ENCODE data around the gene RNF167. TPM values are rescaled to one million over a fixed set of nuclear protein-coding genes. Genes with fewer than 3 reads are reported as not detected.
A peak's percentile ranks its signal among the peaks of the same experiment; 100 is the strongest.

RNF167 gene
- total and polyA plus RNA-seq, 2 of the 4 experiments (the other 2 are of a cell fraction): 13.1 to 79.5 TPM

DNA sequence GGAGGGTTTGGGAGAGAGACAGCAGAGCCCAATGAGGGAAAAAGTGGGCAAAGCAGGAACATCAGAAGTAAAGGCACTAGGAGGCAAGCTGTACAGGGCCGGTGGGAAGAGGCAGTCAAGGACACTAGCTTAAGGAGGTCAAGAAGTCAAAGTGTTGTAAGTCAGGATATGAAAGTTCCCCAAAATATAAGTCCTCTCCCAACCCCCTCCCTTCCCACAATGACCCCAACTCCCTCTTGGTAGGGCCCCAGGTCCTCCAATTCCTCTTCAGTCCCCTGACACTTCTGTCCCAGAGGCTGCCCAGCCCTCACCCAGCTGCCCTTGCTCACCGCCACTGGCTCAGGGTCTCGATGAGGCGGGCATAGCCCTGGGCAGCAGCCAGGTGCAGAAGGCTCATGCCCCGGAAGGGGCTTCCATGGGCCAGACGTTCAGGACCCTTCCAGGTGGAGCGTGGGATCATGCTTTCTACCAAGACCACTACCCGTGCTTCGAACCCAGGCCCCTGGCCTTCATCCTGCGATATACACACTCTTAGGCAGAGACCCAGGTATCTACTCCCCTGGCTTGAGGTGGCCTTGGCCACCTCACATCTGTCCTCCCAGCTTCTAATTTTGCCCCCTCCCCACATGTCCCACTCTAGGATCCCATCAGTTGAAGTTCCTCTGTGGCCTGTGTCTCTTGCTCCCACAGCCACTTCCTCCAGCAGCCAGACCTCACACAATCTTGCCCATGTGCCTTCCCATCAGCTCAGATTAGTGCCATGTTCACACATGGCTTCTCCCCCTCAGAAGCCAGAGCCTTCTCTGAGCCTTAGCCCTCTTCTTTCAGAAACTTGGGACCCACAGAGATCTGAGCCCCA is 33.4 kb downstream of the RNF167 start:
- dilution Hi-C loops (cut with HindIII; ENCODE audit: low sequenced_read_pairs, unreplicated experiment) (no loop called here), intact Hi-C loops (cut with micrococcal nuclease) (no loop called here), in situ Hi-C loops (cut with MboI; ENCODE audit: low sequenced_read_pairs) (no loop called here)
- peaks cover 6% of the 10 kb centered on the region; the same call in 1 of the 2 replicates for H4K20me1 ChIP-seq (ENCODE audit: insufficient read depth, low read length)
- no peak overlapping the region for H3K23ac ChIP-seq (ENCODE audit: low read depth, low read length)
- H3K4ac ChIP-seq (ENCODE audit: low read depth, low read length): no peak overlapping the region
- POLR2A ChIA-PET (ENCODE audit: unreplicated experiment): no interaction called here
- peaks cover 29% of the 10 kb centered on the region for H3K9me1 ChIP-seq (ENCODE audit: insufficient read depth, low read length)
- ATAC-seq (ENCODE audit: low read depth) (no peak), DNase-seq (no peak)
- TF ChIP-seq BHLHE40 (IDR thresholded peaks at IDR 0.05; ENCODE audit: low read depth, low read length) (no peak), RAD21 (IDR thresholded peaks at IDR 0.05; ENCODE audit: low read length) (no peak), MXI1 (IDR thresholded peaks at IDR 0.05; ENCODE audit: borderline replicate concordance, low read depth, low read length) (no peak), CEBPB (IDR thresholded peaks at IDR 0.05; ENCODE audit: low read depth, low read length) (no peak), USF2 (IDR thresholded peaks at IDR 0.05; ENCODE audit: low read depth, low read length) (no peak), MAZ (IDR thresholded peaks at IDR 0.05; ENCODE audit: borderline replicate concordance, low read depth, low read length) (no peak), RFX5 (IDR thresholded peaks at IDR 0.05; ENCODE audit: low read depth, low read length) (no peak), POLR2A (IDR thresholded peaks at IDR 0.05; ENCODE audit: low read depth, low read length) (no peak), MAFK (IDR thresholded peaks at IDR 0.05; ENCODE audit: low read depth, low read length) (no peak), CTCF (conservative IDR thresholded peaks at IDR 0.05; ENCODE audit: low read depth, low read length) (no peak), CHD1 (IDR thresholded peaks at IDR 0.05; ENCODE audit: low read depth, low read length) (no peak), RCOR1 (IDR thresholded peaks at IDR 0.05; ENCODE audit: insufficient replicate concordance, low read length) (no peak), NFE2L2 (IDR thresholded peaks at IDR 0.05; ENCODE audit: low read depth, low read length) (no peak), FOS (IDR thresholded peaks at IDR 0.05; ENCODE audit: low read depth, low read length) (no peak)
- TF ChIP-seq, protein P1, sequence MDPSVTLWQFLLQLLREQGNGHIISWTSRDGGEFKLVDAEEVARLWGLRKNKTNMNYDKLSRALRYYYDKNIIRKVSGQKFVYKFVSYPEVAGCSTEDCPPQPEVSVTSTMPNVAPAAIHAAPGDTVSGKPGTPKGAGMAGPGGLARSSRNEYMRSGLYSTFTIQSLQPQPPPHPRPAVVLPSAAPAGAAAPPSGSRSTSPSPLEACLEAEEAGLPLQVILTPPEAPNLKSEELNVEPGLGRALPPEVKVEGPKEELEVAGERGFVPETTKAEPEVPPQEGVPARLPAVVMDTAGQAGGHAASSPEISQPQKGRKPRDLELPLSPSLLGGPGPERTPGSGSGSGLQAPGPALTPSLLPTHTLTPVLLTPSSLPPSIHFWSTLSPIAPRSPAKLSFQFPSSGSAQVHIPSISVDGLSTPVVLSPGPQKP (IDR thresholded peaks at IDR 0.05; ENCODE audit: borderline replicate concordance, low read depth, low read length): no peak
- H3K4me1 ChIP-seq (ENCODE audit: control insufficient read depth, insufficient read depth, low read length): peaks cover 12% of the 10 kb centered on the region
- no peak overlapping the region for H4K5ac ChIP-seq (ENCODE audit: low read depth, low read length)
- H2BK20ac ChIP-seq (ENCODE audit: low read depth, low read length): no peak overlapping the region
- no peak overlapping the region for H3K56ac ChIP-seq (ENCODE audit: extremely low read depth, insufficient read depth, low read length)
- no peaks in the 10 kb centered on the region for H3K9me3 ChIP-seq (ENCODE audit: control insufficient read depth, insufficient read depth, low read length)
- H2AK9ac ChIP-seq (replicated peaks; ENCODE audit: low read depth, low read length, poor library complexity): peak overlapping the region; percentile 5
- no peak overlapping the region for H2BK5ac ChIP-seq (ENCODE audit: low read depth, low read length, poor library complexity, severe bottlenecking)
- no peak overlapping the region for H2BK15ac ChIP-seq (ENCODE audit: low read depth, low read length)
- no peak overlapping the region for H3K4me2 ChIP-seq (ENCODE audit: low read depth, low read length)
- 90% methylated on average over 5 of the region's 10 CpGs; no CpG with 5 or more reads in 1 of the 2 experiments for WGBS, 2 experiments (ENCODE audit: extremely low coverage in 2 of 2, insufficient read length in 1 of 2)
- no peak overlapping the region for H4K91ac ChIP-seq (ENCODE audit: insufficient read depth, low read depth, low read length)
- no peaks in the 10 kb centered on the region for H3K27me3 ChIP-seq (ENCODE audit: control insufficient read depth, insufficient read depth, low read length)
- H3K4me3 ChIP-seq (ENCODE audit: insufficient read depth, low read depth, low read length): no peak overlapping the region
- H4K8ac ChIP-seq (ENCODE audit: low read depth in 2 of 2, low read length in 2 of 2): no peak overlapping the region
- no peak overlapping the region for H3K18ac ChIP-seq (ENCODE audit: low read depth, low read length)
- no TSS peak for BruUV-seq (replicated peaks)
- H3K36me3 ChIP-seq (ENCODE audit: control insufficient read depth, insufficient read depth, low read length): peaks cover 49% of the 10 kb centered on the region
- no peak overlapping the region for H3K27ac ChIP-seq (ENCODE audit: insufficient read depth, low read length)
- no peak overlapping the region for H3K14ac ChIP-seq (replicated peaks; ENCODE audit: low read depth, low read length)
- H2AK5ac ChIP-seq (ENCODE audit: low read depth, low read length): no peak overlapping the region
- H3K9ac ChIP-seq (ENCODE audit: low read depth, low read length): no peak overlapping the region
- H3K79me1 ChIP-seq (ENCODE audit: low read depth in 1 of 2, low read length in 2 of 2): peaks cover 10 to 59% of the 10 kb centered on the region in 2 experiments; a peak in 3 of 4 replicates
- no peak overlapping the region for H2BK120ac ChIP-seq (ENCODE audit: low read depth, low read length)
- CTCF ChIA-PET: no interaction called here
- no peak overlapping the region for H2AFZ ChIP-seq (replicated peaks; ENCODE audit: low read length, poor library complexity)
